Raji (cell line): ENCODE data around the gene ZSWIM7.

Experiments
- POLR2A ChIP-seq: IDR thresholded peaks from 2 replicates; pipeline ENCODE4 v1.6.1; 2011; ENCODE audit warnings: low read depth, low read length, control low read depth; ENCODE audit not compliant: insufficient read depth

Gene ZSWIM7

DNA sequence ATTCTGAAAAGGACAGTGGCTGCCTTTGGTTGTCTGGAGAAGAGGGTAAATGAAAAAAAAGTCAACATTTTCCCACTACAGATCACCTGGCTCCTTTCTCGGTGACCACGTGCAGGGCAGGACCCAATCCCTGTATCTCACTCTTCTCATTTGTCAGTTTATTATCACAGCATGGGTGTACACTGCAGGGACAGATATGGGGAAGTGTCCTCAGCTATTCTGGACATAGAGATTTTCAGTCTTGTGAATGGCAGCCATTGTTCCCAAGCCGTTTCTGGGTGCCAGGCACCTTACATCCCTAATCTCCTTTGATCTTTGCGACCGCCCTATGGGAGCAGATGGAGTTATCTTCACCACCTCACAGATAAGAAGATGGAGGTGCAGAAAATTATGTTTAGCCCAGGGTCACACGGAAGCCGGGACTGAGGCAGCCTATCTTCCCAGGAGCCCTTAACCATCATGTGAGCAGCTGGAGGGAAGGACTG lies 47.4 kb downstream of the ZSWIM7 start:
- TF ChIP-seq POLR2A = no peak

DNA sequence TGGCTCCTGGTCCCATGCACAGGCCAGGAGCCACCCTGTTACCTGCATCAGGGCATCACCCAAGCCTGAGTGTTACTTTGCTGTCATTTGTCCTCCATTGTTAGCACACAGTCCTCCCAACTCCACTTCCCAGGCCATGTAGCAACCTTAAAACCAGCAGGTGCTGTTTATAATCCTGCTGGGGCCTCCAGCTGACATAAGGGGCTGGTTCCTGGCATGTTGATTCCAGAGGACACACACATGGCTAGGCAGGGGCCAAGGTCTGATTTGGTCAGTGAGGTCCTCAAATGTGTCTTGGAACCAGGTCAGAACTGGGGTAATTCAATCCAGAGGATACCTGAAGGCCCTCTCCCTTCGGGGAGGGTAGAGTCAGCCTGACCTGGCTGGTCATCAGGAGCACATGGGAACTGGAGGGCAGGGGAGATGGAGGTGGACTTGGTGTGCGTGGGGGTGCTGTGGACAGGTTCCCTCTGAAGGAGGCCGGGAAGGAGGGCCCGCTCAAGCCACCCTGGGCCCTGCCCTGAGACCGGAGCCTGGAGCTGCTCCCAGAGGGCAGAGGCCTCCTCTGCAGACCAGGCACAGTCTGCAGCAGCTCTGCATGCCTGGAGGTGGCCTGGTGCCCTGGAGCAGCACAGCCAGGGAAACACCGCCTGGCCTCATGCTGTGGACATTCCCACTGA lies 48.0 kb downstream of the ZSWIM7 start:
- TF ChIP-seq POLR2A = no peak

DNA sequence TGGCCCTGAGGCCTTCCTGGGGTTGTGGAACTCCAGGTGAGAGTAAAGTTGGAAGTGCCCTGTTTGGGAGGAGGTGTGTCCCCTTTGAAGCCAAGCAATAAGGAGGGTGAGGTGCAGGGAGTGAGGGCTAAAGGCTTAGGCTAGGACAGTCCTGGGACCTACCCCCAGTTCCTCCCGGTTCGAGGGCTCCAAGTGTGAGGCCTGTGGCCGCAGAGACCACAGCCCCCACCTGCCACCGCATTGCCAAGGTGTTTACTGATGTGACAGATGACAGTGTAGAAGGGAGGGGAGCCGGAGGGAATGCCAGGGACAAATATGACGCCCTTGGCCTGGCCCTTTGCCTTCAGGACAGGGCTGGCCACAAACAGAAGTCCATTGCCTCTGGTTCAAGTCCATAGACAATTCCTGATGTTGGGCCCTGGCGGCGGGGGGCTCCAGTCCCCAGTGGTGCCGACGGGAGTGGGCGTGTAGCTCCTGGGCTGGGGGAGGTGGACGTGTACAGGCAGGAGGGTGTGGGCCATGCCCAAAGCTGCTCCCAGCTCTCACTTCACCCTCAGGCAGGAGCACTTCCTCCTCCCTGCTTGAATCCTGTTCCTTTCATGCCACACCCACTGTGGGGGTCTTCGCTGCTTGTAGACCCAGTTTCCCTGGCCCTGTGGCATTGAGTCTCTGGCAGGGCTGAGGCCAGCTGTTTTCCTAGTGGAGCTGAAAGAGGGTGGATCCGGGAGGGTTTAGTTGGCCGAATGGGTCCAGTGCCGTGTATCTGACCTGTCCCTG lies 51.3 kb downstream of the ZSWIM7 start:
- TF ChIP-seq POLR2A = no peak

DNA sequence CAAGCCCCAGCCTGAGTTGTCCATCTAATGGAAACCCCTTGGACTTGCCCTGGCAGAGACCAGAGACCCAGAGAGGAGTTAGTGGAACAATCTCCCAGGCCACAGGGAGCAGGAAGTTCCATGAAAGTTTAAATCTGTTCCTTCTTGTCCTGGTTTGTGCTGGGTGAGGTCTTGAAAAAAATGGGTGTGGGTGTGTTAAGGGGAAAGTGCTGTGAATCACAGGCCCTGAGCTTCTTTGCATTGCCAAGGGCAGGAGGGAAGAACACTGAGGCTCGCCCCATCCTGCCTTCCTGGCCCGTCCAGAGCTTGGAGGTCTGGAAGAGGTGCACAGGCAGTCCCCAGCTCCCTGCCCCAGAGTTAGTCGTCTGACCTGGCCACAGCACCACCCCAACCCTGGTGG lies 52.2 kb downstream of the ZSWIM7 start:
- TF ChIP-seq POLR2A = no peak

DNA sequence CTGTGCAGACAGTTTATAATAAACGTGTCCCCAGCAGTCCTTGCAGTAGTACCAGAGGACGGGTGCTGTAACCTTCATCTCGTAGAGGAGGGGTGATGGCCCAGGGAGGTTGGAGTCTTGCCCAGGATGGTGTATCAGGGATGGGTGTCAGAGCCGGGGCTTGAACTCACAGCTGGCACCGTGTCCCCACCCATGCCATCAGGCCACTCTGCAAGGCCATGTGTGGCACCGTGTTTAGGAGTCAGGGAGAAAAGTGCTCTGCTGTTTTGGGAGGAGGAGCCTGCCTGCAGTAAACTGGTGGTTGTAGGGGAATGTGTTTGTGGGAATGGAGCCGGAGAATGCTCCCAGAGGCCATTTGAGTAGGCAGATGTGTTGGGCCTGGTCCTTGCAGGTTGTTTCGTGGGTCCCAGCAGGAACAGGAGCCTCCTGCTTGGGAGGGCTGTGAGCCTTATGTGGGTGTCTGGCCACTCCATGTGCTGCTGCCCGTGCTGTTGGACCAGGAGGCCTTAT lies 52.8 kb downstream of the ZSWIM7 start:
- TF ChIP-seq POLR2A = no peak

DNA sequence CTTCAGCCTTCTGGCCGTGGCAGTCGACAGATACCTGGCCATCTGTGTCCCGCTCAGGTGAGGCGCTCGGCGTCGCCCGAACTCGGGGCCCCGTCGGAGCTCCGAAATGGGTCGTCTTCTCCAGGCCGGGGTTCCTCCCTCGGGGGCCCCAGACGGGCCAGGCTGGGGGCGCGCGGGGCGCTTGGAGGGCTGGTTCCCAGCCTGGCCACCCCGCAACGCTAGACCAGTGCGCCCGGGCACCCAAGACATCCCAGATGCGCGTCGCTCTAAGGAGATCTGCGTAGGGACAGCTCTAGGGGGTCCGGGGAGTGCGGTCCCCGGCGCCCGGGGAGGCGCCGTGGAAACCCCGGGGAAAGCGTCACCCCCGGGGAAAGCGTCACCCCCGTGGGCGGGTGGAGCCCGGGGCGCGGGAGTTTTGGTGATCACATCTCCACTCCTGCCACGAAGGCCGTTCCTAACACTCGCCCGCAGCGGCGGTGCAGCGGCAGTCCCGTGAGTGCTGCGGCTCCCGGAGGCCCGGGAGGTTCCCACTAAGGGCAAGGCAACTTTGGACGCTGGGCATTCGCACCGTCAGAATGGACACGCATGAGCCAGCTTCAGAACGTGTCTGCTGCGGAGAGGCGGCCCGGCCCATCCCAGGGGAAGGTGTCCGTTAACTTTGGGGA lies 53.8 kb downstream of the ZSWIM7 start:
- no peak for TF ChIP-seq POLR2A

DNA sequence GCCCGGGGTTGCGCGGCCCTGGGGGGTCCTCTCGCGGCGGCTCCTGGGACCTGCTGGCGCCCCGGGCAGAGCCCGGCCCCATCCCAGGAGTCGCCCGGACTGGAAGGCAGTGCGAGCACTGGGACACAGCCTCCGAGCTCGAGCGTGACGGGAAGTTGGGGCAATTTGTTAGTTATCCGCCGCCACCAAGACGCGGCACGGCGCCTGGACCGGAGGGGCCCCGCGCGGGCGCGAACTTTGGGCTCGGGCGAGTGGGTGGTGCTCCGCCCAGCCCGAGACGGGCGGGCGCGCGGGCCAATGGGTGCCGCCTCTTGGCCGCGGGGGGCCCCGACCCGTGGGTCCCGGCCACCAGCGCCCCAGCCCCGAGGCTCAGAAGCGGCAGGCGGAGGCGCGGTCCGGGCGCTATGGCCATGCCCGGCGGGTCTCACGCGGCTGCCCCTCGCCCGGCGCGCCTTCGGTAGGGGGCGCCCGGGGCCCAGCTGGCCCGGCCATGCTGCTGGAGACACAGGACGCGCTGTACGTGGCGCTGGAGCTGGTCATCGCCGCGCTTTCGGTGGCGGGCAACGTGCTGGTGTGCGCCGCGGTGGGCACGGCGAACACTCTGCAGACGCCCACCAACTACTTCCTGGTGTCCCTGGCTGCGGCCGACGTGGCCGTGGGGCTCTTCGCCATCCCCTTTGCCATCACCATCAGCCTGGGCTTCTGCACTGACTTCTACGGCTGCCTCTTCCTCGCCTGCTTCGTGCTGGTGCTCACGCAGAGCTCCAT lies 54.6 kb downstream of the ZSWIM7 start, which contains the start of gene ADORA2B:
ADORA2B (plus strand) TSS at position 372 of the 768 bp plus-strand sequence; CDS start at position 491, 119 bp downstream.
- peak; percentile 55 for TF ChIP-seq POLR2A

DNA sequence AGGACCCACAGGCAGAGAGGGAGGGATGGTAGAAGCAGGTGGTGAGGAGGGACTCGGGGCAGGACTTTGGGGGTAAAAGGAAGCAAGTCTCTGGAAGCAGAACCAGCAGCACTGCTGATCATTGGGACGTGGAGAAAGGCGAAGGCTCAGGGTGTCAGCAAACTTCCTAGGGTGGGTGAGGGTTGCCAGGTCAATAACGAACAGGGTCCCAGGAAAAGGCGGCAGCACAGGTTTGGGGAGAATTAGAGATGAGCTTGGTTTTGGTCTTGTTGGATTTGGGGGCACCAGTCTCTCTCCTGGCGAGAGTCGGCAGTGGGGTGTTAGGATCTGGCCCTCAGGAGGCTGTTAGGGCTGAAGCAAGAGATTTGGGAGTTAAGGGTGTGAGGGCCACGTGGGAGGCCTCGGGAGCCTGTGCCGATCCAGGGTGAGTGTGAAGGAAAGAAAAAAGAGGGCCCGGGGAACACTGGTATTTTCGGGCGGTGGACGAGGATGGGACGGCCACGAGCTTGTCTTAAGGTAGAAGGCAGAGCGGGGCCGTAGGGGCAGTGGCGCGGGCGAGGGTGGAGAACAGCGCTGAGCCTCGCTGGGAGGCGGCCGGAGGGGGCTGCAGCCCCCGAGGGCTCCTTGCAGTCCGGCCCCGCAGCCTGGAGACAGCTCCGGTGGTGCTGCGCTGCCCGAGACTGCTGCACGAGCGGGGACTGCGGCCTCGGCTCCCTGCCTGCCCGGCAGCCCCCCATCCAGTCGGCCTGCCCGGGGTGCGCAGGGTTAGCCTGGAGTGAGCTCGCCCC lies 55.3 kb downstream of the ZSWIM7 start:
- TF ChIP-seq POLR2A = no peak

DNA sequence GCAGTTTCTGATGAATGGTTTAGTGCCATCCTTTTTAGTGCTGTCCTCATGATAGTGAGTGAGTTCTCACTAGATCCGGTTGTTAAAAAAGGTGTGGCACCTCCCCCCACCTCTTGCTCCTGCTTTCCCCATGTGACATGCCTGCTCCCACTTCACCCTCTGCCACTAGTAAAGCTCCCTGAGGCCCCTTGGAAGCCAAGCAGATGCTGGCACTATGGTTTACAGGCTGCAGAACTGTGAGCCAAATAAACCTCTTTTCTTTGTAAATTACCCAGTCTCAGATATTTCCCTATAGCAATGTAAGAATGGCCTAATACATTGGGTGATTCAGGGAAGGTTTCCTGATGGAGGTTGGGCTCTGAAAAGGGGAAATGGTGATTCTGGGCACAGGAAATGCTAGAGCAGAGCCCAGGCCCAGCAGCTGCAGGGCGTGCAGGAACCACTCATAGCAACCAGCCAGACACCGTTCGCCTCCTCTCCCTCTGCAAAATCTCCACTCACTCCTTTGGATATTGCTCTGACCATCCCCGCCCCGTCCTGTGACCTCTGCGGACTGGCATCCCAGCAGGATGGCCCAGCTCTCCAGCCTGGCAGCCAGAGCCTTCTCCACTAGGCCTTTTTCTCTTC lies 57.2 kb downstream of the ZSWIM7 start:
- no peak for TF ChIP-seq POLR2A

DNA sequence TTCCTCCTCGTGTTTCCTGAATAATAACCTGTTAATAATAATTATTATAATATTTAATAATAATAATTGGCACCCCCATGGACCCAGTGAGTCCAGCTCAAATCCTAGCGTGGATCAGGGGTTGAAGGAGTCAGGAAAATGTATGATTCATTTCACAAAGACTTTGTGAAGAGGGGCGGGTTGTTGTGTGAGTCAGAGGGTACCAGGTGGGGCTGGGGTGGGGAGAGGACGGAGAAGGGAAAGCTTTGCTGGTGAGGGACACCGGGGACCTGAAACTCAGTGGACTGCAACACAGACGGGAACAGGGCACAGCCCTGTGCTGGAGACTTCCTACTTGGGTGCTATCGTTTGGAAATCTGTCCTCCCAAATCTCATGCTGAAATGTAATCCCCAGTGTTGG lies 57.7 kb downstream of the ZSWIM7 start:
- no peak for TF ChIP-seq POLR2A

DNA sequence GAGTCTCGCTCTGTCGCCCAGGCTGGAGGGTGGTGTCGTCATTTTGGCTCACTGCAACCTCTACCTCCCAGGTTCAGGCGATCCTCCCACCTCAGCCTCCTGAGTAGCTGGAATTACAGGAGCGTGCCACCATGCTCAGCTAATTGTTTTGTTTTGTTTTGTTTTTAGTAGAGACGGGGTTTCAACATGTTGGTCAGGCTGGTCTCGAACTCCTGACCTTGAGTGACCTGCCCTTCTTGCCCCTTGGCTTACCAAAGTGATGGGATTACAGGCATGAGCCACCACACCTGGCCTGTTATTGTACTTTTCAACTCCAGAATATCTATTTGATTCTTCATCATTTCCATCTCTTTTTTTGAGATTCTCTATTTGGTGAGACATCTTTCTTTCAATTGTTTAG lies 63.6 kb downstream of the ZSWIM7 start:
- TF ChIP-seq POLR2A = no peak

DNA sequence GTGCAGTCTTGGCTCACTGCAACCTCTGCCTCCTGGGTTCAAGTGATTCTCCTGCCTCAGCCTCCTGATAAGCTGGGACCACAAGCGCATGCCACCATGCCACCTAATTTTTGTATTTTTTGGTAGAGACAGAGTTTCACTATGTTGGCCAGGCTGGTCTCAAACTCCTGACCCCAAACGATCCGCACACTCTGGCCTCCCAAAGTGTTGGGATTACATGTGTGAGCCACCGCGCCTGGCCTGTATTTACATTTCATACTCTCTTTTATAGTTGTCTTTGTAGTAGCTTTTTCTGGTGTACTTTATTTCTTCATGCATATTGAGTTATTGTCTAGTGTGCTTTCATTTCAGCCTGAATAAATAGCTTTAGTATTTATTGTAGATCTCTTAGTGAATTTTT lies 64.6 kb downstream of the ZSWIM7 start:
- TF ChIP-seq POLR2A = no peak

DNA sequence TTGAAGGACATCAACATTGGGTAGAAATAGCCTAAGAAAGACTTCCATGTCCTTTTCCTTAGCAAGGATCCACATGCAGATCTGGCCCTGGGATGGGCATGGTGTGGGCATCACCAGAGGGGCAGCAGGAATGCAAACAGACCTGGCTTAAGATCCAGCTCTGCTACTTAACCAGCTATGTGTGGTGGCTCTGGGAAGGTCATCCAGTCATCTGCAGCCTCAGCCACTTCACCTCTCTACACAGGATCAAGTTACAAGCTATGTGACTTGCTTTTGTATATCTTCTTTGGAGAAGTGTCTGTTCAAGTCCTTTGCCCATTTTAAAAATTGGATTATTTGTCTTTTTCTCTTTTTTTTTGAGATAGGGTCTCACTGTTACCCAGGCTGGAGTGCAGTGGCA lies 68.1 kb downstream of the ZSWIM7 start:
- no peak for TF ChIP-seq POLR2A

DNA sequence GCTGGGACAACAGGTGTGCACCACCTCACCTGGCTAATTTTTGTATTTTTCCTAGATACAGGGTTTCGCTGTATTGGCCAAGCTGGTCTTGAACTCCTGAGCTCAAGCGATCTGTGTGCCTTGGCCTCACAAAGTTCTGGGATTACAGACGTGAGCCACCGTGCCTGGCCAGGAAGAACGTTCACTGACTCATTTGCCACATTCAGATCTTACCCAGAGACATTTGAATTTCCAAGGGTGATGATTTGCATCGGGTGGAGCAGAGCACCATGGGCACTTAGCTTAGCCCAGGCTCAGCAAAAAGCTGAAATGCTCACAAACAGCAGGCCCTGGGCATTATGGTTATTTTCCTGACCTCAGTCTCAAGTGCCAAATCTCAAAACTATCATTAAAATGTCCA lies 69.1 kb downstream of the ZSWIM7 start:
- TF ChIP-seq POLR2A = no peak
